Panc1 (cell line): ENCODE data around the gene DHX57.

ENCODE experiments used
- TCF7L2 ChIP-seq: IDR thresholded peaks from 2 replicates; pipeline ENCODE4 v1.6.1; 2011; ENCODE audit warnings: mild to moderate bottlenecking, low read depth, low read length, inconsistent platforms
- TF ChIP-seq, protein P1 (sequence below): fragments of 450-650 bp; IDR thresholded peaks from 2 replicates; pipeline ENCODE4 v1.5.1; 2017; ENCODE audit warnings: mild to moderate bottlenecking
- TF ChIP-seq, protein P2 (sequence below), 2 experiments: IDR thresholded peaks; 2 replicates each; pipeline ENCODE4 v1.6.1; 2011 to 2012; ENCODE audit warnings: low read depth in 2 of 2, control low read depth in 1 of 2, low read length in 1 of 2, mild to moderate bottlenecking in 1 of 2, moderate library complexity in 1 of 2; ENCODE audit not compliant: insufficient read depth in 1 of 2

DNA sequence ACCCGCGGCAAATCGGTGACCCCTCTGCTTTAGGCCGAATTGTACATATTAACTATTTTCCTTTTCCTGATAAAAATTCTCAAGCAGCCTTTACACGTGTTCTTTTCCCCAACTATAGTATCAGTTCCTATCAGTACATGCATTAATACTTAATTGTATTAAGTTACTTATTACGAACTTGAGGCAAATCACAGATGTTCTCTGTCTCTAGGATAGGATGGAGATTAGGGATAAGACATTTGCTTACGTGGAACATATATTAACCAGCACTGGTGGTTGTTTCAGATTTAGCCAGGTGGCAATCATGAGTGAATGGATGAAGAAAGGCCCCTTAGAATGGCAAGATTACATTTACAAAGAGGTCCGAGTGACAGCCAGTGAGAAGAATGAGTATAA lies 97.0 kb downstream of the DHX57 start:
- TF ChIP-seq, protein P1, sequence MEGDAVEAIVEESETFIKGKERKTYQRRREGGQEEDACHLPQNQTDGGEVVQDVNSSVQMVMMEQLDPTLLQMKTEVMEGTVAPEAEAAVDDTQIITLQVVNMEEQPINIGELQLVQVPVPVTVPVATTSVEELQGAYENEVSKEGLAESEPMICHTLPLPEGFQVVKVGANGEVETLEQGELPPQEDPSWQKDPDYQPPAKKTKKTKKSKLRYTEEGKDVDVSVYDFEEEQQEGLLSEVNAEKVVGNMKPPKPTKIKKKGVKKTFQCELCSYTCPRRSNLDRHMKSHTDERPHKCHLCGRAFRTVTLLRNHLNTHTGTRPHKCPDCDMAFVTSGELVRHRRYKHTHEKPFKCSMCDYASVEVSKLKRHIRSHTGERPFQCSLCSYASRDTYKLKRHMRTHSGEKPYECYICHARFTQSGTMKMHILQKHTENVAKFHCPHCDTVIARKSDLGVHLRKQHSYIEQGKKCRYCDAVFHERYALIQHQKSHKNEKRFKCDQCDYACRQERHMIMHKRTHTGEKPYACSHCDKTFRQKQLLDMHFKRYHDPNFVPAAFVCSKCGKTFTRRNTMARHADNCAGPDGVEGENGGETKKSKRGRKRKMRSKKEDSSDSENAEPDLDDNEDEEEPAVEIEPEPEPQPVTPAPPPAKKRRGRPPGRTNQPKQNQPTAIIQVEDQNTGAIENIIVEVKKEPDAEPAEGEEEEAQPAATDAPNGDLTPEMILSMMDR, result no peak
- no peak for TF ChIP-seq TCF7L2
- TF ChIP-seq, protein P2, sequence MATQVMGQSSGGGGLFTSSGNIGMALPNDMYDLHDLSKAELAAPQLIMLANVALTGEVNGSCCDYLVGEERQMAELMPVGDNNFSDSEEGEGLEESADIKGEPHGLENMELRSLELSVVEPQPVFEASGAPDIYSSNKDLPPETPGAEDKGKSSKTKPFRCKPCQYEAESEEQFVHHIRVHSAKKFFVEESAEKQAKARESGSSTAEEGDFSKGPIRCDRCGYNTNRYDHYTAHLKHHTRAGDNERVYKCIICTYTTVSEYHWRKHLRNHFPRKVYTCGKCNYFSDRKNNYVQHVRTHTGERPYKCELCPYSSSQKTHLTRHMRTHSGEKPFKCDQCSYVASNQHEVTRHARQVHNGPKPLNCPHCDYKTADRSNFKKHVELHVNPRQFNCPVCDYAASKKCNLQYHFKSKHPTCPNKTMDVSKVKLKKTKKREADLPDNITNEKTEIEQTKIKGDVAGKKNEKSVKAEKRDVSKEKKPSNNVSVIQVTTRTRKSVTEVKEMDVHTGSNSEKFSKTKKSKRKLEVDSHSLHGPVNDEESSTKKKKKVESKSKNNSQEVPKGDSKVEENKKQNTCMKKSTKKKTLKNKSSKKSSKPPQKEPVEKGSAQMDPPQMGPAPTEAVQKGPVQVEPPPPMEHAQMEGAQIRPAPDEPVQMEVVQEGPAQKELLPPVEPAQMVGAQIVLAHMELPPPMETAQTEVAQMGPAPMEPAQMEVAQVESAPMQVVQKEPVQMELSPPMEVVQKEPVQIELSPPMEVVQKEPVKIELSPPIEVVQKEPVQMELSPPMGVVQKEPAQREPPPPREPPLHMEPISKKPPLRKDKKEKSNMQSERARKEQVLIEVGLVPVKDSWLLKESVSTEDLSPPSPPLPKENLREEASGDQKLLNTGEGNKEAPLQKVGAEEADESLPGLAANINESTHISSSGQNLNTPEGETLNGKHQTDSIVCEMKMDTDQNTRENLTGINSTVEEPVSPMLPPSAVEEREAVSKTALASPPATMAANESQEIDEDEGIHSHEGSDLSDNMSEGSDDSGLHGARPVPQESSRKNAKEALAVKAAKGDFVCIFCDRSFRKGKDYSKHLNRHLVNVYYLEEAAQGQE (IDR thresholded peaks at IDR 0.05; ENCODE audit: insufficient read depth in 1 of 2, low read depth in 2 of 2, low read length in 1 of 2), result no peak
